Stimulated activated CD8-positive, alpha-beta memory T cell treated with anti-CD3 and anti-CD28 coated beads, Interleukin-4, amount 100 ng/mL, for 1 hour (primary cell): ENCODE data around the gene USP26.
"Not testable (repeated sequence)": the region's sequence is repeated elsewhere in the genome, so short reads cannot be mapped to it uniquely, and the experiment has no call there.

Experiments
- DNase-seq, 2 donors: peaks; one replicate each; pipeline ENCODE4 v3.0.0-alpha.2; 2020; ENCODE audit warnings: low read depth in 2 of 2, low spot score in 1 of 2

Gene USP26, protein sequence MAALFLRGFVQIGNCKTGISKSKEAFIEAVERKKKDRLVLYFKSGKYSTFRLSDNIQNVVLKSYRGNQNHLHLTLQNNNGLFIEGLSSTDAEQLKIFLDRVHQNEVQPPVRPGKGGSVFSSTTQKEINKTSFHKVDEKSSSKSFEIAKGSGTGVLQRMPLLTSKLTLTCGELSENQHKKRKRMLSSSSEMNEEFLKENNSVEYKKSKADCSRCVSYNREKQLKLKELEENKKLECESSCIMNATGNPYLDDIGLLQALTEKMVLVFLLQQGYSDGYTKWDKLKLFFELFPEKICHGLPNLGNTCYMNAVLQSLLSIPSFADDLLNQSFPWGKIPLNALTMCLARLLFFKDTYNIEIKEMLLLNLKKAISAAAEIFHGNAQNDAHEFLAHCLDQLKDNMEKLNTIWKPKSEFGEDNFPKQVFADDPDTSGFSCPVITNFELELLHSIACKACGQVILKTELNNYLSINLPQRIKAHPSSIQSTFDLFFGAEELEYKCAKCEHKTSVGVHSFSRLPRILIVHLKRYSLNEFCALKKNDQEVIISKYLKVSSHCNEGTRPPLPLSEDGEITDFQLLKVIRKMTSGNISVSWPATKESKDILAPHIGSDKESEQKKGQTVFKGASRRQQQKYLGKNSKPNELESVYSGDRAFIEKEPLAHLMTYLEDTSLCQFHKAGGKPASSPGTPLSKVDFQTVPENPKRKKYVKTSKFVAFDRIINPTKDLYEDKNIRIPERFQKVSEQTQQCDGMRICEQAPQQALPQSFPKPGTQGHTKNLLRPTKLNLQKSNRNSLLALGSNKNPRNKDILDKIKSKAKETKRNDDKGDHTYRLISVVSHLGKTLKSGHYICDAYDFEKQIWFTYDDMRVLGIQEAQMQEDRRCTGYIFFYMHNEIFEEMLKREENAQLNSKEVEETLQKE

DNA sequence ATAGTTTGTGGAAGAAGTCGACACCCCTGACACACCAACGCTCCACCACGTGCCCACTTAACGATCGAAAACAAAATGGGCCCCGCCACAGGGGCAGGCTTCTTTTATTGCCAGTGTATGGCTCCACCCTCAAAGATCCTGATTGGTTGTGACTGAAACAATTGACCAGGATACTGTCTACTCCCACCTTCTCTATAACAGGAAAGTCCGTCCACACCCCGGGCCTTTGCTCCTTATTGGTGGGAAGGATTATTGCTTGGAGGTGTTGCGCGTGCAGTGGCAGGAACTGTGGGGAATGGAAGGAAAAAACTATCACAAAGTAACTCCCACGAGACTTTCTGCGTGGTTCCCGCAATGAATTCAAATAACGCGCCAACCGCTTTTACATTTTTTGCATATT is at the start of gene USP26:
USP26 (minus strand) TSS at position 79 of the 400 bp plus-strand sequence. CDS start 68,889 bp downstream, outside the sequence.
- DNase-seq: no peak

DNA sequence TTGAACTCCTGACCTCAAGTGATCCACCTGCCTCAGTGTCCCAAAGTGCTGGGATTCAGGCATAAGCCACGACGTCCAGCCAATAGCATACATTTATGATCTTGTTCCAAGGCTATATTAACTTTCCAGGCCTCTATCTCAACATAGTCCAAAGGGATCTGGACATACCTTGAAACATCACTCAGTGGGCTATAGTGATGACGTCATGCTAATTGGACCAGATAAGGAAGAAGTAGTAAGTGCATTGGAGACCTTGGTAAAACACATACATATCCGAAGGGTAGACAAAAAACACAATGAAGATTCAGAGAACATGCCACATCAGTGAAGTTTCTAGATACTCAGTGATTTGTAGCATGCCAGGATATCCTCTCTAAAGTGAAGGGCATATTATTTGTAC is 37.4 kb upstream of the USP26 start:
- no peak for DNase-seq

DNA sequence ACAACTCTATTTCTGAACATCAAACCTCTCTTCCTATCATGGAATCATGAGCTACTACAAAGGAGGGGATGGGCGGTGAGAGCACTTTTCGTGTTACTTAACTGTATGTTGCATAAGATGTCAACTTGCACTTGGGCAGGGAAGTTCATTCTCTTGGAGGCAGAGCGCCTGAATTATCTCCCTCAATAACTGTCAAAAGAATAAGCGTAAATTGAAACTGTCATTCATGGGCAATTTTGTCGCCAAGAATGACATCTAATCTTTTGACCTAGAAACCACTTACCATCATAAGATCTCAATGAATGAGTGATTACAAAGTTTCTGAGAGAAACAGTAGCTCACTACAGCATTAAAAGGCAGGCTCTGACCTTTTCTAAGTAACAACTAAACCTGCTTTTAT is 23.5 kb upstream of the USP26 start:
- DNase-seq: no peak

DNA sequence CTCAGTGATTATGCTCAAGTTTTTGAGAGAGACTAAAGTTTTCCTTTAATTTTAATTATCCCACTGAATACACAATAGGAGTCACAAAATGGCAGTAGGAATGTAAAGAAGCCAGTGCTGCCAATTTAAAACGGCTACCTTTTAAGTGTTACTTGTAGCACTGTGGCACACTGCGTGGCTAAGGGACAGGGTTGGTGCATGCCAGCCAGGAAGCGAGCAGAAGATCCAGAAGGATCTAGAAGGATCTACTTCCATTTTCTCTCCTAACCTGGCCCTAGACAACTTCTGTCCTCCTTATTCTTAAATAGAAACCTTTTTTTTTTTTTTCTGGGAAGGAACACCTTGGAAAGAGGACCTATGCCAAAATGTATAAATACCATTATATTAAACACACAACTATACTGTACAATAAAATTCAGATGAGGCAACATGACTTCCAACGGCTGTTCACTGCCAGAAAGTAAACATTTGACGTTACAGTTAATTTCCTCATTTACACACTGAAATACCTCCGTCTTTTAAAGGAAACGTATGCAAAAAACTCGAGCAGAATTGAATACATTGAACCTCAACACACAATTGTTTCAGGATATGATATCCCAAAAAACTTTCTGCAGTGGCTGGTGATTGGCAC is 2.7 kb downstream of the USP26 start:
- no peak for DNase-seq

DNA sequence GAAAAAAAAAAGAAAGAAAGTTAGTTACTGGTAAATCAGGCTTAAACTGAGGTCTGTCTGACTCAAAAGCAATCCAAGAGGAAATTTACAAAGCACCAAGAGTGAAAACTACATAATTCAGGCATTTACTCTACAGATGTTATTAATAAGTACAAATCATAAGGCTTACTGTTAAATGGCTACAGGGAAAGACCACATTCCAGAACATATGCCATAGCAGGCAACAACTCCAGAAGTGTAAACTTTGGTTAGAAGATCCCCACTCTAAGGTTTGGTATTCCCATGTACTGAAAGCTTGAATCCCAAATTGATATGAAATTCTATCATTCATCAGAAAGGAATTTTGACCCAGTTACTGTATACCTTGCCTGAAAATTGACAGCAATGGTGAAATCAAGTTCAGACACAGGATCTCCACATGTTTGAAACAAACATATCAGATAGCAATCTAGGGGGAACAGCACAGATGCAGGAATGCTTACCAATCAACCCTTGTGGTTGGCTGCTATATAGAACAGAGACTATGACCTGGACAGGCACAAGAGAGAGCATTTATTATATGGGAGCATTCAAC is 6.6 kb downstream of the USP26 start:
- no peak for DNase-seq

DNA sequence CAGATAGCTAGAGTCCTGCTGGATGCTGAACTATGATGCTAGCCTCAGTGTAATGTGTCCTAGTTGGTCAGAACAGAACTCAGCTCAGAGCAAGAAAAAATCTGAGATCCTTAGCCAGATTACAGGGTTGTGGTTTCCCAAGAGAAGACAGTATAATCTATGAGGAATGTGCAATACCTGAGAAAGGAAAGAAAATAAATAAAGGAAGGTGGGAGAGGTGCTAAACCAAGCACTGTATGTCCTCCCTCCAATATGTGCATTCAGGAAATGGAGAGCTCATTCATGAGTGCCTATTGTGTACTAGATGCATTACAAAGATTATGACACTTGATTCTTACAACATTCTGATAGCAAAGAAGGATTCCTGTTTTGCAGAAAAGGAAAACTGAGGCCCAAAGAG is 7.5 kb downstream of the USP26 start:
- DNase-seq: no peak

DNA sequence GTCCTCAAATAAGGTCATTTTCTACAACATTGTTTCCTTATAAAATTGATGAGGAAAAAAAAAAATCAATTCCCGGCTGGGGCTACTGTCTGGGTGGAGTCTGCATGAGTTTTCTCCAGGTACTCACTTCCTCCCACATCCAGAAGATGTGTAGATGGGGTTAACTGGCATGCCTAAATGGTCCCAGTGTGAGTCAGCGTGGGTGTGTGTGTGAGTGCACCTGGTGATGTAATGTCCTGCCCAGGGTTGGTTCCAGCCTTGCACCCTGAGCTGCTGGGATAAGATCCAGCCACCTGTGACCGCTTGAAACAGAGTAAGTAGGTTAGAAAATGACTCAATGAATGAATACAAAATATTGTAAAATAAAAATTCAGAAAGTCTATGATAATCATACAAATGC is 11.1 kb downstream of the USP26 start:
- no peak for DNase-seq

DNA sequence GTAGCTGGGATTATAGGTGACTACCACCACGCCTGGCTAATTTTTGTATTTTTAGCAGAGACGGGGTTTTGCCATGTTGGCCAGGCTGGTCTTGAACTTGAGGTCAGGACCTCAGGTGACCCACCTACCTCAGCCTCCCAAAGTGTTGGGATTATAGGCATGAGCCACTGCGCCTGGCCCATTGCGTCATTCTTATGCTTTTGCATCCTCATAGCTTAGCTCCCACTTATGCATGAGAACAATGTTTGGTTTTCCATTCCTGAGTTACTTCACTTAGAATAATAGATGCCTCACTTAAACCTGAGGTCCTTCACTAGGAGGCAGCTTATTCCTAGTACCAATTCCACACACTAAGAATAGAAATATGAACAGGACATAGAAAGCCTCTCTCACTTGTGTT is 11.9 kb downstream of the USP26 start:
- not testable (repeated sequence) for DNase-seq

DNA sequence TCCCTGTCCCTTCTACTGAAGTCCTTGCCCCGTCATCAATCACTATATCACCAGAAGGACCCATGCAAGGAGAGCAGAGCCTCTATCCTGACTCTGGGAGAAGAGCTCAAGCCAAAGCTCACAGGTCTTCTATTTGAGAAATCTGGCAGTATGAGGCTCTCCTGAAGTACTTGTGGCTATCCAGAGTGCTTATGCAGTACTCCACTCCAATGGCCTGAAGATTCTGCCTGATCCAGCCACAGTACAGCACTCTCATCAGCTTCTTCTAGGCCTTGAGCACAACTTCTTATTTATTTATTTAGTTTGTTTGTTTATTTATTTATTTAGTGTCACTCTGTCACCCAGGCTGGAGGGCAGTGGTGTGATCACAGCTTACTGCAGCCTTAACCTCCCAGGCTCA is 13.0 kb downstream of the USP26 start:
- no peak for DNase-seq

DNA sequence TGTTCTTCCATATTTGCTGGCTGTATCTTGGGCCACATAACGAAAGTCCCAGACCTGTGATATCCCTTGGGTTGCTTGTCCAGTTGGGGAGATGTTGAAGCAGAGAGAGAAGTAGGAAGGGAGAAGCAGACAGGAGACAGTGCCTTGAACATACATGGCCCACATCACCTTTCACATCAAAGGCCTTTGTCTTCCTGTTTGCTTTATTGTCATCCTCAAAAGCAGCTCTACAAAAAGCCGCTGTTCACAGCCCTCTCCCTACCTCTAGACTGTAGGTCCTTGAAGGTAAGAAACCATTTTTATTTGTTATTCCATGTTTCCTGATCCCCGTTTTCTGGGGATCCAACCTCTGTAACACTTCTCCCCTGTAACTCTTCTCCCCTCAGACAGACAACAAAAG is 14.9 kb downstream of the USP26 start:
- no peak for DNase-seq

DNA sequence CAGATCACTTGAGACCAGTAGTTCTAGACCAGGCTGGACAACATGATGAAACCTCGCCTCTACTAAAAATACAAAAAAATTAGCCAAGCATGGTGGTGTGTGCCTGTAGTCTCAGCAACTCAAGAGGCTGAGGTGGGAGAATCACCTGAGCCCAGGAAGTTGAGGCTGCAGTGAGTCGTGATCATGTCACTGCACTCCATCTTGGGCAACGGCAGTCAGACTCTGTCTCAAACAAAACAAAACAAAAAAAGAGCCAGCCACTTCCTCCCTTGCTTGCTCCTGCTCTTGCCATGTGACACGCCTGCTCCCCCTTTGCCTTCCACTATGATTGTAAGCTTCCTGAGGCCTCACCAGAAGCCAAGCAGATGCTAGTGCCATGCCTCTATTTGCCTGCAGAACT is 19.1 kb downstream of the USP26 start:
- not testable (repeated sequence) for DNase-seq

DNA sequence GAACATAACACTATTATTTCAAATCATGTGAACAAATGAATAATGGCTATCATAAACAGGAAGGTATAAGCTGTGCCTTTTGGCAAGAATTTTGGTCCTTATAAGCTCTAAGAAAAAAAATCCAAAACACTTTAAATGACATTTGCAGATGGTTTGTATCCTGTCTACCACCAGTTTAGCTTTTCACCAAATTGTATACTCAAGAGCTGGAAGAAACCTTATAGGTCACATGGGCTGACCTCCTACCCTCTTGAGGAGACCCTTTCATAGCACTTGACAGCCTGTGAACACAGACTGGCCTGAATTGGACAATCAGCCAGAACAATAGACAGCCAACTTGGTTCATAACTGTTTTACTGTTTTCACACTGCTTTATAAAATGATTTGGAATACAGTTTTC is 24.3 kb downstream of the USP26 start:
- DNase-seq: no peak

DNA sequence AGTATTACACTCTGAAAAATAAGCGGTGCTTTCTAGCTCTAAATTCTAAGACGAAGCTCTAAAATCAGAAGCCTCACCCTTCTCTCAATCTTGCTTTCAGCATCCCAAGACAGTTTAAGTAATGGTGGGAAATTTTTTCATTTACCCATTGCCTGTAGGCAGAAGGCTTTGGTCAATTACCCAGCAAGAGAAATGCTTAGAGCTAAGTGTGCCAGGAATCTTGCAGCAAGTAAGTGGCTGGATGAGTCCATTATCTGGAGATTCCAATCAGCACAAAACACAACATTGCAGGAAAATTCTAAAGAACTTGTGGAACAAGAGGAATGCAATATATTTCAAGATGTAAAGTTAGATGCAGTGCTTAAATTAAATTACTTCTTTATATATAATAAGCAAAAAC is 28.4 kb downstream of the USP26 start:
- no peak for DNase-seq

DNA sequence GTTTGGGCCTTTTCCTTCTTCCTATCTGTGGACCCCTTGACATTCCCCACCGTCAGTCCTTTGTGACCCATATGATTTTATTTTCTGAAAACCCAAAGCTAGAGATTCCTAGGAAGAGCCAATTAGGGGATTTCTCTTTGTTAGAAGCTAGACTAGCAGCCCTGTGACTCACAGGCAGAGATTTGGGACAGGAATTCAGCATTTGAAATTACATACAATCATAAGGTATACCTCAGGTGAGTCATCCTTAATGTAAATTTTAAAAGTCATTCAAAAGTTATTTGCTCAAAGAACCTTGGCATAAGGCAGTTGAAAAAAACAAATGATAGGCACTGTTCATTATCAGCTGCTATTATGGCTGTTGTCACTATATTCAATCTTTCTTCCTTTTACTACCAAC is 40.6 kb downstream of the USP26 start:
- no peak for DNase-seq

DNA sequence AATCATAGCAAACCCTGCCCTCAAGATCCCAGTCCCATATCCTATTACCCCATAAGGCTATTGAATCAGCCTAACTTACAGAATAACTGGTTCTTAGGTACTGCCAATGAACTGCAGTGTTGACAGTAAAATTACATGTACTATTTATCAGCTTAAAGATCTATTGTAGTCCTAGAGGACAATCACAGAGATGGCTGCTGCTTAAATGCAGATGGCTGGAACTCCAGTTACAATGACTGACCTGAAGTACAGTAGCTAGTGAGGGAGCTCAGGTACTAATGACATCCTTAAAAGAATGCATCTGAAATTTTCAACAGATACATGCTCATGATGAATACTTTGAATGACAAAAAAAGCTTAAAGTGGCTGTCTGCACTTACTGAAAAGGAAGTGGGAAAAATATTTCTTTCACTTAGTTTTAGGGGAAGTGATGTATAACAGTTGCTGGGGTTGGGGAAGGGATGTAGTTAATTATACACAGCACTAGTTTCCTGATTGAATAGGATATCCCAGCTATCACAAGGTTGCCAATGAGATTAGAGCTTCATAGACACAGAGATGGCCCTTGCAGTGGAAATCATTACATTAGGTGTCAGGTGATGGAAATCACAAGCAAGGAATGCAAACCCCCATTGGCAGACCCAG is 42.0 kb downstream of the USP26 start:
- DNase-seq: no peak

DNA sequence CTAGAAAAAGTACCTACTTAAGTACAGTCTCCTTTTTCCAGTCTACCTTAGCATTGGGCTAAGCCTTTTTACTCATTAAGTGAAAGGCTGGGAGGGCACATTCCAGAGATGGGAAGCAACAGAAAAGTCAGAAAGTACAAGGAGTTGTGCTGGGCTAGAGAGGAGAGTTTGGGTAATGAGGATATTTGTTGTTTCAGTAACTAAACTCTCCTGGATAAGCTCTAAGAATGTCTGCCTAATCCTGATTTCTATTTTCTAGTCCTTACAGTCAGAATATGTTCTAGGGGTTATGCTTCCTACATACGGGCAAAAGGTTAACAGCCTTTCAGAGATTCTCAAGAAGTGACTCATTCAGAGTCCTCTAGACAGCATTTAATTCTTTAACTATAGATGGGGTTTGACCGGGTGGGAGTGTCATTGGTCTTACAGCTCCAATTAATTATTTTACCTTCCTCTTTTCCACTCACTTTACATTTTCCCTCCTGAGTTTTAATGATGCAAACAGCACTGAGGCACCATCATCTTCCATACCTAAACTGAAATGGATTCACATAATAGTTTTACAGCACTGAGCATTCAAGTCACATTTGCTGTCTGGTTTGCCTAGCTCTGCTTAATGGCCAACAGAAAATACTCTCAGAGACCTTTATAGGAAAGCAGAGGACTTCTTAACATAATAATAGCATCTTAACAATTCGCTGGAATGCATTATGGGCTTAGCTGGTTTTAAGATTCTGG is 42.9 kb downstream of the USP26 start:
- DNase-seq: no peak

DNA sequence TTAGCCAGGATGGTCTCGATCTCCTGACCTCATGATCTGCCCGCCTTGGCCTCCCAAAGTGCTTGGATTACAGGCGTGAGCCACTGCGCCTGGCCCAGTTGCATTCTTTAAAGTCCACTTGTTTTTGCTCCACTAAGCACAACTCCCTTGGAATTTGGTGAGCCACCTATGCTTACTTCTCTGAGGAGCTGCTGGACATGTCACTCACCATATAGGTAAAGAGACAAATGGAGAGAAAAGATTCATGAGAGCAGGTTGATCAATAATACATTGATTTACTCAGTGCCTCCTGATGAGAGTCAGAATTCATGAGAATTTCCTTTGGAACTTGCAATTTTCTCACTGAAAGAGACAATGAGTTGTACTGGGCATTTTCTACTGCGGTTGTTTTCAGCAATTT is 48.2 kb downstream of the USP26 start:
- DNase-seq: no peak

DNA sequence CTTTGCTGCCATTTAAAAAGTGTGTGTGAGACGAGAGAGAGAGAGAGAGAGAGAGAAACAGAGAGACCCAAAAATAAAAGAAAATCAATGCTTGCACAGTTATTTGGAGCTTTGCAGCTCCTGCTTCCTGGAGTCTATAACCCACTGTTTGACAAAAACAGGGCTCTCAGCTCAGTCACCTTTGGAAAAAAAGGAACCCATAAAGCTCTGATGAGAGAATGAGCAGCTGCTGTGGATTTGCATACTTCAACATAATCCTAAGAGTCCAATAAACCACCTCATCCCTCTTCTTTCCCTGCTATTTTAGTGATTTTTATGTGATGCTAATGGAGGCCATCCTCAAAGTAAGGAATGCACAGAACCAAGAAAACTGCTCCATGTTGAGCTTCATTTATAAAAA is 50.3 kb downstream of the USP26 start:
- no peak for DNase-seq

DNA sequence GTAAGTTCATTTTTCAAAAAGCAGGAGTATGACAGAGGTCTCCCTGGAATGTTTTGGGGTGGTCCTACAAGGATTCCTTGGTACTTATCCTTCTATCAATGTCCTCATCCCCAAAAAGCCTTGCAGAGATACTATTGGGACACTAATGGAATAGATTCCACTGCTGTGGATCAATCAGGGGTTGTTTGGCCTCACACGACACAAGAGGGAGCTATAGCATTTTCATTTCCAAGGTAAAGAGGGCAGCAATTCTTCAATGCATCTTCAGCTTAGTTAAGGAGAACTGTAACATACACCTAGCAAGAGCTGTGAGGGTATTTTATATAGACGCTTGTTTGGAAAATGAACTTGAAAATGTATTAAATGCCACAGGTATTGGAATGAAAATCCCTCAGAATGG is 50.9 kb downstream of the USP26 start:
- no peak for DNase-seq

DNA sequence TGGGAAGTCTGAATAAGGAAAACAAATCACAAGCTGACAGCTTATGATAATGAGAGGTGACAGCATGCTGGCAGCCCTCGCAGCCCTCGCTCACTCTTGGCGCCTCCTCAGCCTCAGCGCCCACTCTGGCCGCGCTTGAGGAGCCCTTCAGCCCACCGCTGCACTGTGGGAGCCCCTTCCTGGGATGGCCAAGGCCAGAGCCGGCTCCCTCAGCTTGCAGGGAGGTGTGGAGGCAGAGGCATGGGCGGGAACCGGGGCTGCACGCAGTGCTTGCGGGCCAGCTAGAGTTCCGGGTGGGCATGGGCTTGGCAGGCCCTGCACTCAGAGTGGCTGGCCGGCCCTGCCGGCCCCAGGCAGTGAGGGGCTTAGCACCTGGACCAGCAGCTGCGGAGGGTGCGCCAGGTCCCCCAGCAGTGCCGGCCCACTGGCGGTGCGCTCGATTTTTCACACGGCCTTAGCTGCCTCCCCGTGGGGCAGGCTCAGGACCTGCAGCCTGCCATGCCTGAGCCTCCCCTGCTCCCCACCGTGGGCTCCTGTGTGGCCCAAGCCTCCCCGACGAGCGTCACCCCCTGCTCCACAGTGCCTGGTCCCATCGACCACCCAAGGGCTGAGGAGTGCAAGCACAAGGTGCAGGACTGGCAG is 52.6 kb downstream of the USP26 start:
- DNase-seq: not testable (repeated sequence)
